Stimulated activated CD4-positive, alpha-beta T cell treated with anti-CD3 and anti-CD28 coated beads, Interleukin-2, amount 100 ng/mL, for 48 hours (primary cell): ENCODE measurements around the gene ERFL.

Source experiments
- DNase-seq, 2 donors: peaks; one replicate each; pipeline ENCODE4 v3.0.0-alpha.2; 2020

ERFL gene

GRCh38 chr19:41912899-41913537 lies 15.2 kb downstream of the ERFL start:
- no peak for DNase-seq

- no peak for DNase-seq
These were observed 16.1 kb downstream of the ERFL start for GRCh38 chr19:41911889-41912731.

- no peak for DNase-seq
These were observed 17.0 kb downstream of the ERFL start for GRCh38 chr19:41910992-41911888.

GRCh38 chr19:41910240-41910991 lies 17.8 kb downstream of the ERFL start:
- no peak for DNase-seq

GRCh38 chr19:41909706-41910105 lies 18.5 kb downstream of the ERFL start:
- no peak for DNase-seq

GRCh38 chr19:41908724-41909464 lies 19.4 kb downstream of the ERFL start:
- DNase-seq: no peak

GRCh38 chr19:41907994-41908615 lies 20.1 kb downstream of the ERFL start:
- no peak for DNase-seq

- no peak for DNase-seq
These were observed 21.2 kb downstream of the ERFL start for GRCh38 chr19:41906916-41907680.

GRCh38 chr19:41906271-41906670 lies 22.0 kb downstream of the ERFL start:
- DNase-seq: no peak

- no peak for DNase-seq
These were observed 22.8 kb downstream of the ERFL start for GRCh38 chr19:41905273-41906002.

GRCh38 chr19:41904118-41904870 lies 24.0 kb downstream of the ERFL start:
- no peak for DNase-seq

- no peak for DNase-seq
These were observed 24.9 kb downstream of the ERFL start for GRCh38 chr19:41903193-41903953.

- no peak for DNase-seq
These were observed 25.7 kb downstream of the ERFL start for GRCh38 chr19:41902594-41902993.

GRCh38 chr19:41901707-41902360 lies 26.4 kb downstream of the ERFL start:
- DNase-seq: no peak

- no peak for DNase-seq
These were observed 30.0 kb downstream of the ERFL start for GRCh38 chr19:41898235-41898634.

GRCh38 chr19:41897820-41898219 lies 30.4 kb downstream of the ERFL start:
- no peak for DNase-seq

GRCh38 chr19:41897181-41897580 lies 31.1 kb downstream of the ERFL start:
- DNase-seq: no peak

GRCh38 chr19:41896581-41896942 lies 31.7 kb downstream of the ERFL start:
- no peak for DNase-seq
